Measurements from ENCODE around the gene USH2A.

DNA sequence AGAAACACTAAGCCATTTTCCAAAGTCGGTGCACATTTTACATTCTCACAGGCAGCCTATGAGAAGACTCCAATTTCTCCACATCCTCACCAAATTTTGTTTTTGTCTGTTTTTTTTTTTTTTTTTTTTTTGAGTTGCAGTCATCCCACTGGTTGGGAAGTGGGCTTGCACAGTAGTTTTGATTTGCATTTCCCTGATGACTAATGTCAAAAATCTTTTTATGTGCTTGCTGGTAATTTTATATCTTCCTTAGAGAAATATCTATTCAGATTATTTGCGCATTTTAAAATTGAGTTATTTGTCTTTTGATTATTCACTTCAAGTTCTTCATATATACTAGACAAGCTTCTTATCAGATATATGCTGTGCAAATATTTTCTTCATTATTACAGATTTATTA, 141.5 kb downstream of the USH2A start:
- TF ChIP-seq EZH2 (IDR thresholded peaks at IDR 0.05; ENCODE audit: insufficient read depth, poor library complexity, severe bottlenecking) (no peak), EZH2phosphoT487 (IDR thresholded peaks at IDR 0.05; ENCODE audit: insufficient read depth, low read depth) (no peak)

All from GM23248 (cell line).